C4-2B (cell line): ENCODE measurements around the gene ST6GAL2.

Source experiments
- CTCF ChIP-seq: fragments of 450-650 bp; conservative IDR thresholded peaks from 2 replicates; pipeline ENCODE4 v1.5.1; 2017; ENCODE audit warnings: mild to moderate bottlenecking
- ZFX ChIP-seq: fragments of 450-650 bp; IDR thresholded peaks from 2 replicates; pipeline ENCODE4 v1.6.1; 2017

- TF ChIP-seq CTCF (no peak), ZFX (no peak)
These were observed 45.1 kb downstream of the ST6GAL2 start for GRCh38 chr2:106840818-106841217.
